ENCODE data around the gene ZDHHC20.

ZDHHC20 gene

GRCh38 chr13:21322988-21323387 lies 136.1 kb downstream of the ZDHHC20 start:
- TF ChIP-seq POLR2A (IDR thresholded peaks at IDR 0.05; ENCODE audit: low read depth, low read length) (no peak), PAX5 (IDR thresholded peaks at IDR 0.05; ENCODE audit: insufficient read depth, low read length, severe bottlenecking) (no peak), POLR2AphosphoS5 (IDR thresholded peaks at IDR 0.05; ENCODE audit: low read depth, low read length) (no peak), SPI1 (IDR thresholded peaks at IDR 0.05; ENCODE audit: low read depth, low read length) (no peak), POU2F2 (IDR thresholded peaks at IDR 0.05; ENCODE audit: low read depth, low read length) (no peak), TAF1 (IDR thresholded peaks at IDR 0.05; ENCODE audit: low read depth, low read length) (no peak)
- DNase-seq (ENCODE audit: insufficient read length, low spot score), result no peak

More at GRCh38 chr13:21322988-21323387, 136.1 kb downstream of the ZDHHC20 start:
- no peak for FAIRE-seq

All from GM12891 (cell line).